OCI-LY7 (cell line): Measurements from ENCODE around the gene CISH. TPM values are rescaled to one million over a fixed set of nuclear protein-coding genes. Genes with fewer than 3 reads are reported as not detected.

ENCODE experiments used
- BruUV-seq: library from RNA; stranded (reverse); fragments of 400-500 nt; replicated peaks from 2 replicates; lab custom pipeline; 2021; lab: Mats Ljungman, UMichigan
- CTCF ChIA-PET: fragments of 300-600 bp; sonication (Branson Sonifier 250); formaldehyde crosslinking; loops from one replicate; lab custom pipeline; 2022; ENCODE audit warnings: antibody characterized with exemption; ENCODE audit not compliant: unreplicated experiment; lab: Charles Lee
- POLR2A ChIA-PET: fragments of 300-600 bp; sonication (Branson Sonifier 250); formaldehyde crosslinking; loops from one replicate; lab custom pipeline; 2022; ENCODE audit warnings: antibody characterized with exemption; lab: Charles Lee
- DNase-seq: peaks from one replicate; pipeline ENCODE4 v3.0.0-alpha.2; 2015; ENCODE audit warnings: low spot score
- H2AFZ ChIP-seq: fragments of 200-600 bp; sonication (generic), shearing (Covaris generic); 2 replicates; pipeline ENCODE4 v1.6.1; 2014; ENCODE audit warnings: mild to moderate bottlenecking, antibody characterized with exemption, low read length, moderate library complexity
- H3K27ac ChIP-seq: fragments of 200-600 bp; sonication (generic); 2 replicates; pipeline ENCODE4 v1.5.1; 2014; ENCODE audit warnings: mixed run types, low read depth, mild to moderate bottlenecking, moderate library complexity, low read length, inconsistent platforms; ENCODE audit not compliant: poor library complexity, severe bottlenecking
- H3K36me3 ChIP-seq: fragments of 200-600 bp; sonication (generic); 2 replicates; pipeline ENCODE4 v1.6.1; 2014; ENCODE audit warnings: mild to moderate bottlenecking, antibody characterized with exemption, low read length, moderate library complexity, mixed read lengths; ENCODE audit not compliant: insufficient read depth
- H3K4me1 ChIP-seq: fragments of 200-600 bp; sonication (generic); 2 replicates; pipeline ENCODE4 v1.5.1; 2014; ENCODE audit warnings: mild to moderate bottlenecking, low read length; ENCODE audit not compliant: insufficient read depth, poor library complexity, severe bottlenecking
- H3K4me2 ChIP-seq: fragments of 200-600 bp; sonication (generic); 2 replicates; pipeline ENCODE4 v1.6.1; 2014; ENCODE audit warnings: mild to moderate bottlenecking, low read length
- H3K4me3 ChIP-seq: fragments of 200-600 bp; sonication (generic); 2 replicates; pipeline ENCODE4 v1.5.1; 2014; ENCODE audit warnings: mild to moderate bottlenecking, low read depth, low read length; ENCODE audit not compliant: poor library complexity, severe bottlenecking
- H3K79me2 ChIP-seq: fragments of 200-600 bp; sonication (generic); 2 replicates; pipeline ENCODE4 v1.6.1; 2016; ENCODE audit warnings: low read depth, mild to moderate bottlenecking, low read length, moderate library complexity, mixed read lengths; ENCODE audit not compliant: insufficient read depth
- H3K9me2 ChIP-seq: fragments of 200-600 bp; sonication (generic); 2 replicates; pipeline ENCODE4 v1.6.1; 2016; ENCODE audit warnings: mild to moderate bottlenecking, low read length, mixed read lengths; ENCODE audit not compliant: insufficient read depth
- H3K9me3 ChIP-seq: fragments of 200-600 bp; sonication (generic); 2 replicates; pipeline ENCODE4 v1.6.1; 2014; ENCODE audit warnings: mild to moderate bottlenecking, mixed run types, low read length, mixed read lengths
- H4K20me1 ChIP-seq: fragments of 200-600 bp; sonication (generic); 2 replicates; pipeline ENCODE4 v1.6.1; 2014; ENCODE audit warnings: mild to moderate bottlenecking, antibody characterized with exemption, low read length, moderate library complexity, mixed read lengths; ENCODE audit not compliant: insufficient read depth
- EZH2phosphoT487 ChIP-seq: fragments of 200-600 bp; sonication (generic); IDR thresholded peaks from 2 replicates; pipeline ENCODE4 v1.6.1; 2018; ENCODE audit warnings: low read depth, borderline replicate concordance, mild to moderate bottlenecking, mixed run types, antibody characterized with exemption, low read length, moderate library complexity, mixed read lengths
- intact Hi-C: fragments of 100-400 bp; cut with micrococcal nuclease; formaldehyde crosslinking; loops from one replicate; pipeline ENCODE4 v1.10.0; 2022; ENCODE audit not compliant: unreplicated experiment
- total RNA-seq, 2 experiments: library from RNA; depleted of rRNA in 1 of 2; stranded (reverse); fragments of >200 nt in 1 of 2; shearing (Covaris generic) in 1 of 2; gene quantifications; 2 replicates each; pipeline ENCODE4 v1.2.3, GENCODE V29; 2014 to 2022
- TF ChIP-seq, protein P1 (sequence below): fragments of 200-600 bp; sonication (generic); conservative IDR thresholded peaks from 2 replicates; pipeline ENCODE4 v1.5.1; 2014; ENCODE audit warnings: mild to moderate bottlenecking, antibody characterized with exemption, low read length, moderate library complexity, mixed read lengths

Gene CISH
- total RNA-seq, 2 experiments from 2014 or later: not detected

DNA sequence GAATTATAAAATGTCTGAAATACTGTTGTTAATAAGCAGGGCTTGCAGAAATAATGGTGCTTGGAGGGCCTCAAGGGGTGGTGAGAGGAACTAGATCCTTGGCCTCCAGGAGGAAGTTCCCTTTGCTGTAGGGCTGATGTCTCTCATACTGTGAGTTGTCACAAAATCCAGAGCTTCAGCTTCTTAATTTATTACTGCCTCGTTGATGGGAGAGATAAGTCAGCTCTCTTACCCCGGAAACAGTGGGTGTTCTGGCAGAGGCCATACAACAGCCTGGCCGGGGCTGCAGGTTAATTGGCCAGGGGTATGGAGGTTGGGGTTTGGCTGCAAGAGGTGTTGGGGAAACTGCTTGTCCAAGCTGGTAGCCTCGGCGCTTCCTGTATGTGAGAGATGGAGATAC is 20.9 kb upstream of the CISH start:
- Histone ChIP-seq H3K9me3 (no peaks in the 10 kb centered on the region), H3K9me2 (no peaks in the 10 kb centered on the region), H3K79me2 (no peaks in the 10 kb centered on the region), H3K4me1 (no peaks in the 10 kb centered on the region), H3K36me3 (no peaks in the 10 kb centered on the region), H3K4me3 (no peak overlapping the region), H3K4me2 (no peak overlapping the region), H3K27ac (no peak overlapping the region), H2AFZ (no peak overlapping the region), H4K20me1 (no peaks in the 10 kb centered on the region; the same call in 1 of the 2 replicates)
- ChIA-PET POLR2A (interaction anchor here (1.2 kb wide), 1 partner anchor 16 kb away, joined by 7 read pairs; the partner anchor contains the start of gene MAPKAPK3), CTCF (no interaction called here)
- intact Hi-C loops: no loop called here
- no TSS peak for BruUV-seq
- no peak for TF ChIP-seq EZH2phosphoT487
- TF ChIP-seq, protein P1, sequence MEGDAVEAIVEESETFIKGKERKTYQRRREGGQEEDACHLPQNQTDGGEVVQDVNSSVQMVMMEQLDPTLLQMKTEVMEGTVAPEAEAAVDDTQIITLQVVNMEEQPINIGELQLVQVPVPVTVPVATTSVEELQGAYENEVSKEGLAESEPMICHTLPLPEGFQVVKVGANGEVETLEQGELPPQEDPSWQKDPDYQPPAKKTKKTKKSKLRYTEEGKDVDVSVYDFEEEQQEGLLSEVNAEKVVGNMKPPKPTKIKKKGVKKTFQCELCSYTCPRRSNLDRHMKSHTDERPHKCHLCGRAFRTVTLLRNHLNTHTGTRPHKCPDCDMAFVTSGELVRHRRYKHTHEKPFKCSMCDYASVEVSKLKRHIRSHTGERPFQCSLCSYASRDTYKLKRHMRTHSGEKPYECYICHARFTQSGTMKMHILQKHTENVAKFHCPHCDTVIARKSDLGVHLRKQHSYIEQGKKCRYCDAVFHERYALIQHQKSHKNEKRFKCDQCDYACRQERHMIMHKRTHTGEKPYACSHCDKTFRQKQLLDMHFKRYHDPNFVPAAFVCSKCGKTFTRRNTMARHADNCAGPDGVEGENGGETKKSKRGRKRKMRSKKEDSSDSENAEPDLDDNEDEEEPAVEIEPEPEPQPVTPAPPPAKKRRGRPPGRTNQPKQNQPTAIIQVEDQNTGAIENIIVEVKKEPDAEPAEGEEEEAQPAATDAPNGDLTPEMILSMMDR: 0 out of 2 replicates have a peak, but pooled peaks have one; percentile 20
- no peak for DNase-seq

DNA sequence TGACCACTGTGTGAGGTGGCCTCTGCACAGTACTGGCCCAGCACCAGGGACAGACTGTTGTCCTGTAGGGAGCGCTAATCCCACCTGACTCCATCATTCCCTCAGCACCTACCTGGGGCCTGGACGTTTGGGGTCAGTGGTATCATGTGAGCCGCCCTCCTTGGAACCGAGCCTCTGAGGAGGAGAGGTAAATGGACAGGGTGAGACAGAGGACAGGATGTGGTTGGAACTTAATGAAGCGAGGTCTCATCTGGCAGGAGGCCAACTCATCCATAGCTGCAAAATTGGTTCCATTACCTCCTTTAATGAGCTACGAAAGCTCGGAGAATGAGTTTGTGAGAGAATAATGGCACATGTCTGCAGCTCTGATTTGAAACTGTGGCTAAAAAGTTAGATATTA is 19.3 kb upstream of the CISH start:
- H3K9me2 ChIP-seq: no peaks in the 10 kb centered on the region
- BruUV-seq: no TSS peak
- H3K36me3 ChIP-seq: no peaks in the 10 kb centered on the region
- ChIA-PET CTCF (interaction anchor here (0.5 to 1.9 kb wide), 3 partner anchors 11 to 315 kb away, joined by 3 to 5 read pairs (median 4); no protein-coding TSS in a partner anchor), POLR2A (no interaction called here)
- no peak overlapping the region for H3K27ac ChIP-seq
- H4K20me1 ChIP-seq: no peaks in the 10 kb centered on the region; the same call in 1 of the 2 replicates
- no peaks in the 10 kb centered on the region for H3K4me1 ChIP-seq
- DNase-seq: no peak
- intact Hi-C loops: no loop called here
- TF ChIP-seq, protein P1: no peak
- no peak for TF ChIP-seq EZH2phosphoT487
- H3K4me3 ChIP-seq: no peak overlapping the region
- H2AFZ ChIP-seq: no peak overlapping the region
- no peaks in the 10 kb centered on the region for H3K9me3 ChIP-seq
- H3K79me2 ChIP-seq: no peaks in the 10 kb centered on the region
- no peak overlapping the region for H3K4me2 ChIP-seq

DNA sequence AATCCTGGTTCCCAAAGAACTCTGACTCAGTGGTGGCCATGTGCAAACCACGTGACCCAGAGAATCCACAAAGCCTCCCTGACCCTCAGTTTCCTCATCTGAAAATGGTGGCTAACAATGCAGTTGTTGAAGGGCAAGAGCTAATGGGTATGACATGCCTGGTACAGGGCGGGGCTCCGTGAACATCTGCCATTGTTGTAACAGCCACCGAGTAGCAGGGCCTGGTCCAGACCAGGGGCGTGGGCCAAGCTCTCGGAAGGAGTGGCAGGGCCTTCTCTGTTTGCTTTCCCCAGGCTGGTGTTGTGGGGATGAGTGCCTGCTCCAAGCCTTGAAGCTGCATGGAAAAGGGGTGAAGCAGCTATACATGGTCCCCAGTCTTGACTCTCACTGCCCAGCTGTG is 18.8 kb upstream of the CISH start:
- H4K20me1 ChIP-seq: no peaks in the 10 kb centered on the region; the same call in 1 of the 2 replicates
- H2AFZ ChIP-seq: no peak overlapping the region
- no peaks in the 10 kb centered on the region for H3K36me3 ChIP-seq
- H3K9me2 ChIP-seq: no peaks in the 10 kb centered on the region
- no peaks in the 10 kb centered on the region for H3K9me3 ChIP-seq
- H3K4me1 ChIP-seq: no peaks in the 10 kb centered on the region
- no peak overlapping the region for H3K4me2 ChIP-seq
- BruUV-seq: no TSS peak
- H3K4me3 ChIP-seq: no peak overlapping the region
- TF ChIP-seq EZH2phosphoT487: no peak
- TF ChIP-seq, protein P1: no peak
- H3K27ac ChIP-seq: no peak overlapping the region
- intact Hi-C loops: no loop called here
- no peaks in the 10 kb centered on the region for H3K79me2 ChIP-seq
- no peak for DNase-seq
- ChIA-PET CTCF (interaction anchor here (0.5 to 1.9 kb wide), 3 partner anchors 10 to 315 kb away, joined by 3 to 5 read pairs (median 4); no protein-coding TSS in a partner anchor), POLR2A (no interaction called here)
